GM19397 (cell line): ENCODE data around the gene SERTAD1.
"Not testable (repeated sequence)": the region's sequence is repeated elsewhere in the genome, so short reads cannot be mapped to it uniquely, and the experiment has no call there.

Experiments
- ATAC-seq: cut with Tn5 transposase; IDR thresholded peaks from one replicate; pipeline ENCODE4 v1.9.1; 2021; ENCODE audit warnings: mild to moderate bottlenecking, moderate library complexity; ENCODE audit not compliant: unreplicated experiment

Gene SERTAD1

DNA sequence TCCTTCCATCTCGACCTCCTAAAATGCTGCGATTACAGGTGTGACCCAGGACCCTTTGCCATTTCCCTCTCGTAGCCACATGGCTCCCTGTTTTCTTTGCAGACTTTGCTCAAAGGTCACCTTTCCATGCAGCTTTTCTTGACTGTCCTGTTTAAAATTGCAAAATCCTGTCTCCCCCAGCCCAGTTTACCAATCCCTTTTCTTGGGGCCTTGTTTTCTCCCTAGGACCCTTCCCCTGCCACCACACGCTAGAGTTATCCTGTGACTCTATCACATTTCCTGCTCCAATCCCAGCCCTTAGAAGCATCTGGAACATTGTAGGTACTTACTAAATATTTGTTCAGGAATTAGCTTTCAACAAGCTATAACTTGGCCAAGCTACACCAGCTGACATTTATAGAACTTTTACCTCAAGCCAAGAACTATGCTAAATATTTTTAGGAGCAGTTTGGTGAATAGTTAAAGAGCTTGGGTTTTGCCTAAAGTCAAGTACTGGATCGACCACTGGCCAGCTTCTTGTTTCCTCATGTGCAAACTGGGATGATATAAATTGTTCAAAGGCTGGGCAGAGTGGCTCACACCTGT is 27.5 kb upstream of the SERTAD1 start:
- no peak for ATAC-seq

DNA sequence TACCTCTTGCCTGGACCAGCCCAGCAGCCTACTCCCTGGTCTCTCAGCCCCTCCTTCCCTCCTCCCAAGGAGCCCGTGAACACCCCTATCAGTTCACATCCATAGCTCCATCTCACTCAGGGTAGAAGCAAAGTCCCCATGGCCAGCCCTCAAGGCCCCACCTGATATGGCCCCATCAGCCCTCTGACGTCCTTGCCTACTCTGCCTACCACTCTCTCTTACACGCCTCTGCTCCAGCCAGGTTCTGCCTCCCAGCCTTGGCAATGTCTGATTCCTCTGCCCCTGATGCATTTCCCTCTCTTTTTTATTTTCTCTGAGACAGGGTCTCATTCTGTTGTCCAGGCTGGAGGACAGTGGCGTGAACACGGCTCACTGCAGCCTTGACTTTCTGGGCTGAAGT is 26.2 kb upstream of the SERTAD1 start:
- ATAC-seq: no peak

DNA sequence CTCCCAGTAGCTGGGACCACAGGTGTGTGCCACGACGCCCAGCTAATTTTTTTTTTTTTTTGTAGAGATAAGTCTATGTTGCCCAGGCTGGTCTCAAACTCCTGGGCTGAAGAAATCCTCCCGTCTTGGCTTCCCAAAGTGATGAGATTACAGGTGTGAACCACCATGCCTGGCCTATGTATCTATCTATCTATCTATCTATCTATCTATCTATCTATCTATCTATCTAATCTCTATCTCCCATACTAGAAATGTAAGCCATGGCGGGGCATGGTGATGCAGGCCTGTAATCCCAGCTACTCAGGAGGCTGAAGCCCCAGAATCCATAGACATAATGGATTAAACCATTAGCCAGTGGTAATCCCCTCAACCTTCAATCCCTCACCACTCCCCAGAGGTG is 24.9 kb upstream of the SERTAD1 start:
- no peak for ATAC-seq

DNA sequence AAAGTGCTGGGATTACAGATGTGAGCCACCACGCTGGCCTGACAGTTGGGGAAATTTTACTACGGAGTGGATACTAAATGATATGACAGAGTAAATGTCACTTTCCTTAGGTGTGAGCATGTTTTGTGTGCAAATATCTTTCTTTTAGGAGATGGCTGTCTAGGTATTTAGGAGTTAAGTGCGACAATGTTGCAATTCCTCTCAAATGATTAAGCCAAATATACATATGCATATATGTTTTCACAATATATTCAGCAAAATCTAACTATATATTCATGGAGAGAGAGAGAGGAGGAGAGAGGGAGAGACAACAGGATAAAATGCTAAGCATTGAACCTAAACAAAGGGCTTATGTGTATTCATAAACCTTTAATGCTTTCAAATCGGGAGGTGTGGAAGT is 23.7 kb upstream of the SERTAD1 start:
- no peak for ATAC-seq

- ATAC-seq: no peak
Observed at GRCh38 chr19:40446263-40446784, 20.5 kb upstream of the SERTAD1 start.

DNA sequence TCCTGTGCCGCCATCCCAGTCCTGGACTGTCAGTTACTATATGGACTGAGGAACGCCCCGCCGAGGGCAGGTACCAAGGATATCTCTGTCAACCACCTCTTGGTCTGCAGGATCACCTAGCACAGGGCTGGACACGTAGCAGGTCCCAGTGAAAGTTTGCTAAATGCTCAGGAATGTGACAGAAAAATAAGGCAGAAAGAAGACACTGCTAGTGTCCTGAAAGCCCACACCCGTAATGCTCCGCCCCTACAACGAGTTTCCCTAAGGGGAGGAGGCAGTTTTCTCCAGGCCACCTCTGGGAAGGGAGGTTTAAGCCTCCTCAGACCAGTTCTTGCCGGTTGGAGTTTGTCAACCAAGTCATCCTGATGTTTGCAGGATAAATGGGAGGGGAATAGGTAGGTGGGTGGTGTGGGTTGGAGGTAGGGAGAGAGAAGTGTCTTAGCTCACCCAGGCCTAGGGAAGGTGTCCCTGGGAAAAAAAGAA is 20.0 kb upstream of the SERTAD1 start:
- ATAC-seq: no peak

DNA sequence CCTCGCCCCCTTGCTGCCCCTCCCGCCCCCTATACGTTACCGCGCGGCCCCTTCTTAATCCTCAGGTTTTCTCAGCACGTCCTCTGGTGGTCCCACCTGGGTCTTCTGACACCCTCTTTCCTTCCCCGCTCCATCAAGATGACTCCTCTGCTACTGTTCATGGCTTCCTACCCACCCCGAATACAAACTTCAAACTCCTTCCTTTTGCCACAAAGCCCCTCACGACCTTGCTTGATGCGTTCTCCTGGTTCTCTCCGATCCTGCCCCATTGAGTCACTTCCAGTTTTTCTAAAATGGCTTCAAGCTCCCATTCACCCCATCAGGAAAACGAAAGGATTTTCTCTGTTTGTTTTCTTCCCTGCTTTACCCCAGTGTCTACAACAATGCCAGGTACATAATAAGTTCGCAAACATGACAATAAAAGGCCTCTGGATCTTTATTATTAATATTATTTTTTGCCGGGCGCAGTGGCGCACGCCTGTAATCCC is 19.1 kb upstream of the SERTAD1 start:
- no peak for ATAC-seq

DNA sequence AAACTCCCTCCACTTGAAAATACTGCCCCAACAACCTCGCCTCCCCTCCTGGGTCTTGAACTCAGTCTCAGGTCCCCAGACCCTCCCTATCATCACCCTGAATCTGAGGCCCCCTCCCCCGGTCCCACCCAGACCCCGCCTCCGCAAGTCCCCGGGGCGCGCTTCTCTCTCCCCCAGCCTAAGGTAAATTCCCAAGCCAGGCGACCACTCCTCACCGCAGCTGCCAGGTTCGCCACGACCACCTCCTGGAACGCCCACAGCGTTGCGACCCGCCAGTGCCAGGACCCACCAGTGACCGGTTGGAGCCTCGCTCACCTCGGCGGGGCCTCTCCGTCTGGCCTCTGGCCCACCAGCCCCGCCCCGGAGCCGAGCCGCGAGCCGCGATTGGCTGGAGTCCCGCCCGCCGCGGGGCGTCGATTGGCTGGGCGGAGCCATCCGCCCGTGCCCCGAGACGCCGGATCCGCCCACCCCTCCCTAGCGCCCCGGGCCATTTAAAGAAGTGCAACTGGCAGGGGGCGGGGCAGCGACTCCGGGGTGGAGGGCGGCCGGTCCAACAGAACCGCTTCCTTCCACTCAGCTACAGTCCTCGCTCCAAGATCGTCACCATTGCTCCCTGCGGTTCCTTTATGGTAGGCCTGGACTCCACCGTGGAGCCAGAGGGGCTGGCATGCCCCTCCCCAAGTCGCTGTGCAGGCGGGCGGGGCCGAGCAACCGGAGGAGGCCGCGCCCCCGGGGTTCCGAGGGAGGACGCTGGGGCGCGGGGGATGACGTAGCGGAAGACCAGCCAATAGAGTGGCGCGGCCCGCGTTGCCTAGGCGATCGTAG is 18.4 kb upstream of the SERTAD1 start, which contains the start of gene SERTAD3:
Gene SERTAD3, minus strand, starts transcription at position 336 of the 825 bp plus-strand sequence. CDS start 2,255 bp downstream, outside the sequence.
- ATAC-seq: peak; percentile 72

- ATAC-seq: peak; percentile 59
Observed at GRCh38 chr19:40443131-40443999, 17.6 kb upstream of the SERTAD1 start.

- no peak for ATAC-seq
Observed at GRCh38 chr19:40442328-40443130, 16.7 kb upstream of the SERTAD1 start.

DNA sequence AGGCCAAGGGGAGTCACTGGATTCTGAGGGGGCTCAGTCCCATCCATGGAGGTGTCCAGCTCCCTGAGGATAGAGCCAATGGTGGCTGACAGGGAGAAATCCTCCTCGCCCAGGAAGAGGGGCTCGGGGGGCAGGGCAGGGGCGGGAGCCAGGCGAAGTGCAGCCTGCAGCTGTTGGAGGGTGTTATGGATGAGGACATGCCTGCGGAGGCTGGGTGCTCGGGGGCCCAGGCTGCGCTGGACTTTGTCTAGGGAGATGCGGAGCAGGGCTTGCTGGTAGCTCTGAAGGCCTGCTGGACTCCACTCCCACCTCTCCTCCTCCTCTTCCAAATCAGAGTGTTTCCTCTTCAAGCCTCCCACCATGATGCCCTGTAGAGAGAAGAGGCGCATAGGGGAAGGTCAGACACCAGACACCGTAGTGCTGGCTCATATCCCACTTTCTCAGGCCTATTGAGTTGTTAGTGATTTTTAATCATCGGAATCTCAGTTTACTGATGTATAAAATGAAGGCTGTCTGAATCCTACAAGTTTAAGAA is 16.0 kb upstream of the SERTAD1 start:
- no peak for ATAC-seq

DNA sequence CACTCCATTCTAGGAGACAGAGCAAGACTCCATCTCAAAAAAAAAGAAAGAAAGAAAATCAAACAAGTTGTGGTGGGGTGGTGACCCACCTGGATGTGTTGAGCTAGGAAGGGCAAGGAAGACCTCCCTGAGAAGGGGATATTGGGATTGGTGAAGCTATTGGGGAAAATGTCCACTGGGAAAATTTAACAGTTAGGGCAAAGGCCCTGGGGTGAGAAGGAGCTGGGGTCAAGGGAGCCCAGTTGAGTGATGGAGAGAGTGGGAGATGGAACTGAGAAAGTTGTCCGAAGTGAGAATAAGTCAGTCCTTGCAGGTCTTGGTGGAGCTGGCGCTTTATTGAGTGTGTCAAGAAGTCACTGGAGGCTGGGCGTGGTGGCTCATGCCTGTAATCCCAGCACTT is 12.5 kb upstream of the SERTAD1 start:
- ATAC-seq: no peak

DNA sequence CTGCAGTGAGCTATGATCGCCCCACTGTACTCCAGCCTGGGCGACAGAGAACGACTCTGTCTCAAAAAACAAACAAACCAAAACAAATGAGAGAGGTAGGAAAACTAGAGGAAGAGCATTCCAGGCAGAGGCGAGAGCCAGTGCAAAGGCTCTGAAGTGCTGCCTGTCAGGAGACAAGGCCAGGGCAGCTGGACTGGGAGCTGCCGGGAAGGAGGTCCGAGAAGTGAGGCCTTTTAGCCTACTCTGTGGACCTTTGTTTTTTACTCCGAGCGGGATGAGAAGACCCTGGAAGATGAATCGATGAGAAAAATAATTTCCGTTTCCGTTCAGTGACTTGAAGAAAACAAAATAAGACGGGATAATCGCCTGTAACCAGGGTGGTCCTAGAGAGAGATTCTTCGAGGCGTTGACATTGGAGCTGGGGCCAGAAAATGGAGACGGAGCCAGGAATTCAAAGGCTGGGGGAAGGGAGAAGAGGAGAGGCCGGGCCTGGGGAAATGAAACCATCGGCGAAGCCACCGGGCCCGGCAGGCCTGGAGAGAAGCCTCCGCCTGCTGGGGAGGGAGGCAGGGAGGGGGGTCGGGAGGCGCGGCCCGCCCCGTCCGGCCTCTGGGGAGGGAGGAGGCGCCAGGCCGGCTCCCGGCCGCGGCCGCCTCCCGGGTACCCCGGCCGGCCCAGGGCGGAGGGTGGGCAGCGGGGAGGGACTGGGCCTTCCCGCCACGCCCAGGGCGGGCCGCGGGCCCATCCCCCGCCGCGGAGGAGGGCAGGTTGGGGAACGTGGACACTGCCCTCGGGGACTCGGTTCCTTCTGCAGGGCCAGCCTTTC is 7.8 kb upstream of the SERTAD1 start:
- peak; percentile 74 for ATAC-seq

DNA sequence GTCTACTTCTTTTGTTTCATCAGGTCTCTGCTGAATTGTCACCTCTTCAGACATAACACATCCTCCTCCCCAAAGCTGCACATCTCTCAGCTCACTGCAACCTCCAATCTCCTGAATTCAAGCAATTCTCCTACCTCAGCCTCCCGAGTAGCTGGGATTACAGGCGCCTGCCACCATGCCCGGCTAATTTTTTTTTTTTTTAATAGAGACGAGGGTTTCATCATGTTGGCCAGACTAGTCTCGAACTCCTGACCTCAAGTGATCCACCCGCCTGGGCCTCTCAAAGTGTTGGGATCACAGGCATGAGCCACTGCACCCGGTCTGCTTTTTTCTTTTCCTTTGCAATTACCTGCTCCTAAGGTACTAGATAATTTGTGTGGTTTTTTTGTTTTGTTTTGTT is 7.0 kb upstream of the SERTAD1 start:
- not testable (repeated sequence) for ATAC-seq

GRCh38 chr19:40431698-40432097 is 5.9 kb upstream of the SERTAD1 start:
- ATAC-seq: no peak

- ATAC-seq: not testable (repeated sequence)
Observed at GRCh38 chr19:40430242-40430641, 4.5 kb upstream of the SERTAD1 start.

DNA sequence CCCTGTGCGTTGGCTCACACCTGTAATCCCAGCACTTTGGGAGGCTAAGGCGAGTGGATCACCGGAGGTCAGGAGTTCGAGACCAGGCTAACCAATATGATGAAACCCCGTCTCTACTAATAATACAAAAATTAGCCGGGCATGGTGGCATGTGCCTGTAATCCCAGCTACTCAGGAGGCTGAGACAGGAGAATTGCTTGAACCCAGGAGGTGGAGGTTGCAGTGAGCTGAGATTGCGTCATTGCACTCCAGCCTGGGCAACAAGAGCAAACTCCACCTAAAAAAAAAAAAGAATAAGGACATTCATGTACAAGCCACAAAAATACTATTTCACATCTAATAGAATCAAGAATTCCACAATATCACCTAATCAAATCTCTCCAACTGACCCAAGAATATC is 2.4 kb upstream of the SERTAD1 start:
- ATAC-seq: not testable (repeated sequence)

DNA sequence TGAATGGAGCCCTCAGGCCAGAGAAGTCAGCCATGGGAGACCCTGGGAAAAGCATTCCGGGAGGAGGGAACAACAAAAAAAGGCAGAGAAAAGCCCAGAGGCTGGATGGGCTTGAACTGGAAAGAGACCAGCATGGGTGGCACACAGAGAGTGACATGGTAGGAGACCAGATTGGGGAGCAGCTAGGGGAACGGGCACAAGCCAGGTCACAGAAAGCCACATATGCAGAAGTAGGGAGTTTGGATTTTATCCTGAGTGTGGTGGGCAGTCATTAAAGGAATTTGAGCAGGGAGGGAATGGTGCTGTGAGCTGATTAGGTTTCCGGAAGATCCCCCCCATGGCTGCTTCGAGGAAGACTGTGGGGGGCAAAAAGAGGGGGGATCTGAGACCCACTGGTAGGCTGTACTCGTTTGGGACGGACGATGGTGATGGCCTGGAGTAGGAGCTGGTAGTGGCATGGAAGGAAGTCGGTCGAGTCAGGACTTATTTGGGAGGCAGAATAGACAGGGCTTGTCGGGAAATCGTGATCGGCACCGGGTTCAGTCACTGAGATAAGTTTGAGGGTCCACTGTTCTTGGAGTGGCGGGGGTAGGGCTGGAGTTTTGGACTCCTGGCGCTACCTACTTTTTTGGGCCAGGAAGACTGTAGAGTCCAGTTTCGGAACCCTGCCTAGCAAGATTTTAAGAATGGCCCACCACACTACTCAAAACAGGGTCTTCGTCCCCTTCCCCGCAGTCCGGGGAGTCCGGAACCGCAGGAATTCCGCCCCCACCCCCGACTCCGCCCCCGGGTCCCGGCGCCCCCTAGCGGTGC is 949 bp downstream of the SERTAD1 start:
- ATAC-seq: no peak
